Measurements from ENCODE around the gene LRRC46.

DNA sequence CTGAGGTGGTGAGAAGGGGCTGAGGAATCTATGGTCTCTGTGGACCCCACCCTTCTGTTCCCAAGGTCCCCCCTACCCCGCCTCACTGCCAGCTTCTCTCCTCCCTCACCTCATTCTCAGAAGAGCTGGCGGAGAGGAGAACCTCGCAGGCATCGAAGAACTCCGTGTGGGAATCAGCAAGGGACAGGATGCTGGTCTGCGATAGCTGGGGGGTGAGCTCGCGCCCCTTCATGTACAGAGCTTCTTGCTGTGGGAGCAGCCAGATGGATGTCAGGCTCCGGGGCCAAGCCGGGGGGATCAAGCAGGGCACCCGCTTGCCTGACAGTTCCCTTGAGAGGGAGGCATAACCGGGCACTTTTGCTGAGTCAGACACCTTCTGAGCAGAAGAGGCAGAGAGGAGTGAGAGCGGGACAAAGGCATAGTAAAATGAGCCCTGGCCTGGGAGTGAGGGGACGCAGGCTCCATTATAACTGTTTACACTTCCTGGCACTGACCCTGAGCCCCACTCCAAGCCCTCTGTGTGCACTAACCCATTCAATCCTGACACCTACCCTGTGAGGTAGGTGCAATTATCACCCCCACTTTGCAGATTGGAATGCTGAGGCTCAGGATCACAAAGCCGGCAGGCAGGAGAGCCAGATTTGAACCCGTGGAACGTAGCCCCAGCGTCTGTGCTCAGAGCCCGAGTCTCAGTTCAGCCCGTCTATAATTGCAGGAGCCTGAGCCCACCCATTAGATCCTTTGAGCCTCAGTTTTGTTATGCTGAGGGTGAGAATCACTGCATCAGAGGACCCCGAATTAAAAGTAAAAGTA, 16.2 kb upstream of the LRRC46 start:
- TF ChIP-seq, protein P1, sequence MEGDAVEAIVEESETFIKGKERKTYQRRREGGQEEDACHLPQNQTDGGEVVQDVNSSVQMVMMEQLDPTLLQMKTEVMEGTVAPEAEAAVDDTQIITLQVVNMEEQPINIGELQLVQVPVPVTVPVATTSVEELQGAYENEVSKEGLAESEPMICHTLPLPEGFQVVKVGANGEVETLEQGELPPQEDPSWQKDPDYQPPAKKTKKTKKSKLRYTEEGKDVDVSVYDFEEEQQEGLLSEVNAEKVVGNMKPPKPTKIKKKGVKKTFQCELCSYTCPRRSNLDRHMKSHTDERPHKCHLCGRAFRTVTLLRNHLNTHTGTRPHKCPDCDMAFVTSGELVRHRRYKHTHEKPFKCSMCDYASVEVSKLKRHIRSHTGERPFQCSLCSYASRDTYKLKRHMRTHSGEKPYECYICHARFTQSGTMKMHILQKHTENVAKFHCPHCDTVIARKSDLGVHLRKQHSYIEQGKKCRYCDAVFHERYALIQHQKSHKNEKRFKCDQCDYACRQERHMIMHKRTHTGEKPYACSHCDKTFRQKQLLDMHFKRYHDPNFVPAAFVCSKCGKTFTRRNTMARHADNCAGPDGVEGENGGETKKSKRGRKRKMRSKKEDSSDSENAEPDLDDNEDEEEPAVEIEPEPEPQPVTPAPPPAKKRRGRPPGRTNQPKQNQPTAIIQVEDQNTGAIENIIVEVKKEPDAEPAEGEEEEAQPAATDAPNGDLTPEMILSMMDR (IDR thresholded peaks at IDR 0.05; ENCODE audit: low read length): no peak
- no peak for TF ChIP-seq EZH2 (IDR thresholded peaks at IDR 0.05; ENCODE audit: borderline replicate concordance, low read length)
